KOPT-K1 (cell line): ENCODE data around the gene CST8.
A peak's percentile ranks its signal among the peaks of the same experiment; 100 is the strongest.
"Not testable (repeated sequence)": the region's sequence is repeated elsewhere in the genome, so short reads cannot be mapped to it uniquely, and the experiment has no call there.

ENCODE experiments used
- H3K27ac ChIP-seq: fragments of 200-600 bp; sonication (generic); 2 replicates; pipeline ENCODE4 v1.5.1; 2016; ENCODE audit warnings: antibody characterized with exemption, mild to moderate bottlenecking, low read depth, low read length; ENCODE audit not compliant: poor library complexity, severe bottlenecking
- H3K36me3 ChIP-seq: fragments of 200-600 bp; sonication (generic); 2 replicates; pipeline ENCODE4 v1.5.1; 2017; ENCODE audit warnings: antibody characterized with exemption, mild to moderate bottlenecking, low read length, moderate library complexity; ENCODE audit not compliant: insufficient read depth
- H3K9me3 ChIP-seq: fragments of 200-600 bp; sonication (generic); 2 replicates; pipeline ENCODE4 v1.5.1; 2017; ENCODE audit warnings: antibody characterized with exemption, low read length, mild to moderate bottlenecking; ENCODE audit not compliant: insufficient read depth, poor library complexity, severe bottlenecking

The CST8 gene

GRCh38 chr20:23456873-23457272 is 34.0 kb upstream of the CST8 start:
- H3K27ac ChIP-seq = peak overlapping the region; percentile 28
- H3K36me3 ChIP-seq = no peaks in the 10 kb centered on the region
- no peaks in the 10 kb centered on the region for H3K9me3 ChIP-seq

DNA sequence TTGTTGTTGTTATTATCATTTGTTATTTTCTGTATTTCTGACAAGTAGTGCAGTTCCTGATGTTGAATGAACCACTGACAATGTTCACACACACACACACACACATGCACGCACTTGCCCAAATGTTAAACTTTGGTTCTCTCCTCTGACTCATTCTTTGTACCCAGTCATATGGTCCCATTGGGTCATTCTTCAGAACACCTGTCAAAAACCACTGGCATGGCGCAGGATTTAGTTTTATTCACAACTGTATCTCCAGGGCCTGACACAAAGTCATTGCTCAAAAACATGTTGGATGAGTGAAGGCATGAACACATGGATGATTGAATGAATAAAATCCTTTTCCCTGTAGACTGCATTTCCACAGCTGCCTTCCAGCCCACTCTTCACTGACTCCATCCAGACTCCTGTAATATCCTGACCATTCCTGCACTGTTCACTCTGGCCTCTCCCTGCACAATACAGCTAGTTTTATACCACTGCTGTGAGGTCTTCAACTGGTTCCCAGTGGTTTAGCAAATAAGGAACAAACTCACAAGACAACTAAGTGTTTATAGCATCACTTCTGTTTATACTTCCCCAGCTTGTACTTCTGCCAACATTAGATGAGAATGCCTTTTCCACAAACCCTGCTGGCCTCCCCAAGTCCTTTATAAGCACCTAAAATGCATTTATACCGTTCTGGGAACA is 31.3 kb upstream of the CST8 start:
- no peaks in the 10 kb centered on the region for H3K9me3 ChIP-seq
- no peaks in the 10 kb centered on the region for H3K36me3 ChIP-seq
- H3K27ac ChIP-seq = no peak overlapping the region

- Histone ChIP-seq H3K9me3 (peaks cover 12% of the 10 kb centered on the region), H3K36me3 (no peaks in the 10 kb centered on the region), H3K27ac (no peak overlapping the region)
Observed at GRCh38 chr20:23461180-23461579, 29.7 kb upstream of the CST8 start.

GRCh38 chr20:23466961-23467360 is 24.0 kb upstream of the CST8 start:
- H3K9me3 ChIP-seq = peaks cover 28% of the 10 kb centered on the region
- H3K36me3 ChIP-seq, H3K27ac ChIP-seq: not testable (repeated sequence)

GRCh38 chr20:23472306-23472705 is 18.6 kb upstream of the CST8 start:
- not testable (repeated sequence) for H3K36me3 ChIP-seq, H3K27ac ChIP-seq, H3K9me3 ChIP-seq

DNA sequence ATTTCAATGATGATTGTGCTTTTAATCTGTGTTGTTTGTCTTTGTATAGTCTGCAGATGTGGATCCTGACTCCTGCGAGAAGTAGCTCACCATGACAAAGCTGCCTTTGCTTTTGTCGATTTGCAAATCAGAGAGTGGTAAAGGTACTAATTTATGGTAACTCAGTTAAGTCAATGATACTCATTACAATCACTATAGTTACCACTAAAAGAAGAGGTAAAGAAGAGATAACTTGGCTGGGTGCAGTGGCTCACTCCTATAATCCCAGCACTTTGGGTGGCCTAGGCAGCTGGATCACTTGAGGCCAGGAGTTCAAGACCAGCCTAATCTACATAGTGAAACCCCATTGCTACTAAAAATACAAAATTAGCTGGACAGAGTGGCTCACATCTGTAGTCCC is 17.6 kb upstream of the CST8 start:
- H3K36me3 ChIP-seq, H3K27ac ChIP-seq, H3K9me3 ChIP-seq: not testable (repeated sequence)

DNA sequence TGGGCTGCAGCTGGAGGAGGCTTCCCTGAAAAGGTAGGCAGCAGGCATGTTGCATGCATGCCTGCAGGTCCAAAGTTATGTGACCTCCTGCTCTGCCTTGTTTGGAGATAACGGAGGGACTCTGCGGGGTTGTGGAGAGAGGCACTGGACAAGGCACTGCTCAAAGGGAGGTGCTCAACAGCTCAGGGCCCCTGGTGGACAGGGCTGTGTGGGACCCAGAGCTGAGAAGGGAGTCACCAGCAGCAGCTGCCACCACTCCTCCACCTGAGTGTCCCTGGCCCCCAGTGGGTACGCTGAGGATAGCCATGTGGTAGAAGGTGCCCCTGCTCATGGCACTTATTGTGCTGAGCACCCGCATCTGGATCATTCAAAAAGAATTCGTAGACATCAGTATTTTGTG is 15.5 kb upstream of the CST8 start:
- Histone ChIP-seq H3K27ac (no peak overlapping the region), H3K9me3 (peaks cover 6% of the 10 kb centered on the region), H3K36me3 (no peaks in the 10 kb centered on the region)

DNA sequence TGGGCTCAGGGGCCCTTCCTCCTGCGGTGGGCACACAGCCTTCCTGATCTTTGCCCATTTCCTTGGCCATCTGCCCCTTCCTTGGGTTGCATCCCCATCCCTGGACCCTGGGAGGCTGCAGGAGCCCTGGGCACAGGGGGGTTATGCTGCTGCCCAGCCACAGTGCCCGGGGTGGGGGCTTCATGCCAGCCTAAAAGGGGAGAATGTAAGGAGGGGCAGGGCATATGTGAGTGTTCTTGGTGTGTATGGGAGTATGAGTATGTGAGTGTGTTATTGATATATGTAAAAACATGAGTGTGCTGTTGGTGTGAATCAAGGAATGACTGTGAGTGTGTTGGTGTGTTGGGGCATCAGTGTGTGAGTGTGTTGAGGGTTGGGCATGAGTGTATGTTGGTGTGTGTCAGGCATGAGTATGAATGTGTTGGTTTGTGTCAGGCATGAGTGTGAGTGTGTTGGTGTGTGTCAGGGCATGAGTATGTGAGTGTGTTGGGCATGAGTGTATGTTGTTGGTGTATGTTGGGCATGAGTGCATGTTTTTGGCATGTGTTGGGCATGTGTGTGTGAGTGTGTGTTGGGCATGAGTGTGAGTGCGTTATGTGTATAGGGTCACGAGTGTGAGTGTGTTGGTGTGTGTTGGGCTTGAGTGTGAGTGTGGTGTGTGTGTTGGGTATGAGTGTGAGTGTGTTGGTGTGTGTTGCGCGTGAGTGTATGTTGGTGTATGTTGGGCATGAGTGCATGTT is 14.7 kb upstream of the CST8 start:
- peaks cover 6% of the 10 kb centered on the region for H3K9me3 ChIP-seq
- no peaks in the 10 kb centered on the region for H3K36me3 ChIP-seq
- no peak overlapping the region for H3K27ac ChIP-seq

DNA sequence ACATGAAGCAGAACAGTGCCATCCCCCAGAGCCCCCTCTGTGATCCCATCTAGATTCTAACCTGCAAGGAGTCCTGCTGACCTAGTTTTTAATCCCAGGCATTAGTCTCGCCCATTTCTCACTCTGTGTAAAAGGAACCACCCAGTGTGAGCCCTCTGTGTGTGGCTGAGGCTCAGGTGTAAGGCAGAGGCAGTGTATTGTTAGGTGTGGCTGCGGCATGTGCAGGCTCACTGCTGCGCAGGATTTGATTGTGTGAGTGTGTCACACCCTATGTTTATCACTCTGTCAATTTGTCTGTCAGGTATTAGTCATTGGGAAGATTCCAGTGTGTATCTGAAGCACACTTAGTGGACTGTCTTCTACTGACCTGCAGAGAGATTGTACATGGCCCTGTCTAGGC is 13.7 kb upstream of the CST8 start:
- no peaks in the 10 kb centered on the region for H3K36me3 ChIP-seq
- H3K9me3 ChIP-seq = peaks cover 6% of the 10 kb centered on the region
- no peak overlapping the region for H3K27ac ChIP-seq

DNA sequence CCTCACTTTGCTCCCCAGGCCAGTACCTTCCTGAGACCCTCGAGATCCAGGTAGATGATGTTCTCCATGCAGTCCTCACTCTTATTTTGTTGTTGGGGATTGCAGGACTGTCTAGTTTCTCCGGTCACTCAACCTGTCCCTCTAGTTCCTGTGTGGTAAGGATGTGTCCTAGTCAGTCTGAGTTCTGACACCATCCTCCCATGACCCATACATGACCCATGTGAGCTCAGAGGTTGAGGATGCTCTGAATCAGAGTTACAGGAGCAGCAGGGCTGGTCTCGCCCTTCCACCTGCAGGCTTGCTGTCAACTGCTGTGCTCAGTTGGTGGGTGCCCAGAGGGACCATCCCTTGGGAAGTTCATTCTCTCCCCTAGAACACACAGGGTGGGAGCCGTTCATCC is 11.9 kb upstream of the CST8 start:
- Histone ChIP-seq H3K9me3 (peaks cover 6% of the 10 kb centered on the region), H3K27ac (no peak overlapping the region), H3K36me3 (no peaks in the 10 kb centered on the region)

DNA sequence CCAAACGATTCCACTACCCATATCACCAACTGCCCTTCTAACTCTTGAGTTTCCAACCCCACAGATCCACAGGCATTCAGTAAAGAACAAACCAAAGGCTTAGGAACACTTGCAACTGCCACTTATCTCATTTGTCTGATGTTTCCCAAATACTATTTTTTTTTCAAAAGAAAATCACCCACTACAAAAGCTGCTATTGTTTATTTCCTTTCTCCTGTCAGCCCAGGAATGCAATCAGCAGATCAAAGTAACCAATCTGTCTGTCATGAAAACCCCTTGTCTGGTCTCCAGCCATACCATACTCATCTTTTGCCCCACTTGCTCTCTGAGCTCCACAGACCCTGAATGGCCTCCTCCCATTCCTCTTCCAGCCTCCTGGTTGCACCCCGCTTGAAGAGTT is 8.8 kb upstream of the CST8 start:
- no peaks in the 10 kb centered on the region for H3K36me3 ChIP-seq
- peaks cover 6% of the 10 kb centered on the region for H3K9me3 ChIP-seq
- no peak overlapping the region for H3K27ac ChIP-seq

DNA sequence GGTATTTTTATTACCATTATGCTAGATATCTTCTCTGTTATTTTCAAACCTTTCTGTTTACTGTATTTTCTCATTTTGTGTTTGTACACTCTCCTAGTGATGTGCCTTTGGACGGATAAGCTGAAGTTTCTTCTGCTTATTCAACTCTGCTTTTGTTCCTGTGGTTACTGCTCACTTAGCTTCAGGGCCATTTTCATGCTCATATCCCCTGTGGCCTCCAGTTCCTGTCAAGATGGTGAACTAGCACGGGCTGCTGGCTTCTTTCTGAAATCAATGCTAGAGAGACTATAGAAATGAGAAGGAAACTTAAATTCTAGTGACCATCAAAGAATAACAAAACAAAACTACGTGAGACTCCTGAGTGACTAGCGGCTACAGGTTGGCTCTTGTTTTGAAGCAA is 6.8 kb upstream of the CST8 start:
- Histone ChIP-seq H3K9me3 (peaks cover 1% of the 10 kb centered on the region), H3K27ac (no peak overlapping the region), H3K36me3 (no peaks in the 10 kb centered on the region)

GRCh38 chr20:23488470-23488869 is 2.4 kb upstream of the CST8 start:
- no peaks in the 10 kb centered on the region for H3K9me3 ChIP-seq
- H3K27ac ChIP-seq = no peak overlapping the region
- H3K36me3 ChIP-seq = no peaks in the 10 kb centered on the region

DNA sequence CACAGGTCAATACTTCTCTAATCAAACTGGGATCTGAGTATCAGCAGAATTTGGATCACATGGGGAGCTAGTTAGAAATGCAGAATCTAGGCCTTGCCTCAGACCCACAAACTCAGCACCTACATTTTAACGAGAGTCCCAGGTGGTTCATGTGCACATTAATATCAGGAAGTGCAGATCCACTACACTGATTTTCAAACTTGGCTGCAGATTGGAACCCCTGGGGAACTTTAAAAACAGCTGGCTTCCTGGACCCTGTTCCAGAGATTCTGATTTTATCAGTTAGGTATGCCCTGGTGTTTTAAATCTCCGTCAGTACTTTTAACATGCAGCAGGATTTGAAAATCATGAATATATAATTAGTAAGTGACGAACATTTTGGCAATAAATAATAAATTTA is 1.9 kb upstream of the CST8 start:
- no peak overlapping the region for H3K27ac ChIP-seq
- no peaks in the 10 kb centered on the region for H3K36me3 ChIP-seq
- H3K9me3 ChIP-seq = no peaks in the 10 kb centered on the region

GRCh38 chr20:23492292-23492691 is 1.4 kb downstream of the CST8 start:
- no peak overlapping the region for H3K27ac ChIP-seq
- peaks cover 11% of the 10 kb centered on the region for H3K9me3 ChIP-seq
- no peaks in the 10 kb centered on the region for H3K36me3 ChIP-seq

GRCh38 chr20:23493172-23493772 is 2.4 kb downstream of the CST8 start:
- peaks cover 16% of the 10 kb centered on the region for H3K9me3 ChIP-seq
- H3K27ac ChIP-seq = no peak overlapping the region
- H3K36me3 ChIP-seq = no peaks in the 10 kb centered on the region
